Psoas muscle (tissue), 8 donors: Measurements from ENCODE around the gene ERO1B. TPM values are rescaled to one million over a fixed set of nuclear protein-coding genes. Genes with fewer than 3 reads are reported as not detected.
A peak's percentile ranks its signal among the peaks of the same experiment; 100 is the strongest.

ENCODE experiments used
- ATAC-seq, 4 donors: fragments of 200-7000 bp; cut with Tn5 transposase; one replicate each; pipeline ENCODE4 v1.9.1; 2020; ENCODE audit warnings: moderate library complexity in 3 of 4, mild to moderate bottlenecking in 2 of 4
- DNase-seq, 2 donors: peaks; one replicate each; pipeline ENCODE4 v3.0.0-alpha.2; 2020
- H3K27ac ChIP-seq: fragments of 200-600 bp; one replicate; pipeline ENCODE4 v1.8.0; 2022
- H3K27me3 ChIP-seq, 3 donors: fragments of 200-600 bp in 1 of 3; one replicate each; pipeline versions ENCODE4 v1.6.1 to v1.8.0; 2013 to 2022; ENCODE audit warnings: low read length in 2 of 3, mild to moderate bottlenecking in 2 of 3, moderate library complexity in 1 of 3; ENCODE audit not compliant: insufficient read depth in 3 of 3
- H3K36me3 ChIP-seq, 2 donors: fragments of 200-600 bp in 1 of 2; one replicate each; pipeline versions ENCODE4 v1.6.1 to v1.8.0; 2013 to 2022; ENCODE audit warnings: low read depth in 1 of 2, mild to moderate bottlenecking in 1 of 2, moderate library complexity in 1 of 2; ENCODE audit not compliant: insufficient read depth in 1 of 2
- H3K4me1 ChIP-seq: fragments of 200-600 bp; one replicate; pipeline ENCODE4 v1.8.0; 2022
- H3K4me3 ChIP-seq: fragments of 200-600 bp; one replicate; pipeline ENCODE4 v1.8.0; 2022; ENCODE audit warnings: mild to moderate bottlenecking
- H3K9me3 ChIP-seq: fragments of 200-600 bp; one replicate; pipeline ENCODE4 v1.8.0; 2022
- CTCF ChIP-seq: fragments of 200-600 bp; IDR thresholded peaks from one replicate; pipeline ENCODE4 v1.8.0; 2022; ENCODE audit warnings: antibody characterized with exemption
- WGBS, 3 donors: extraction: QIAGEN DNeasy Blood & Tissue Kit; methylation state at CpG; one replicate each; pipeline versions ENCODE4 v1.1.6 to v1.1.7; 2013; 5-methylcytosine and 5-hydroxymethylcytosine counted together
- intact Hi-C, 2 donors: fragments of 100-400 bp; cut with DNase I; formaldehyde crosslinking; loops; one replicate each; pipeline versions ENCODE4 v1.11.0 to v1.14.2; 2022
- polyA plus RNA-seq, 3 donors: library from polyadenylated mRNA; stranded (reverse); fragments of 200-250 nt; gene quantifications; one replicate each; pipeline ENCODE4 v1.2.3, GENCODE V29; 2013
- total RNA-seq, 4 donors: library from RNA; stranded (reverse); fragmentation: NEBNext Ultra II Directional in 2 of 4; extraction: Animal tissue kit (Norgen Biotek cat#: 25700) in 2 of 4; gene quantifications; one replicate each; pipeline versions ENCODE4 v1.2.1 to v1.2.4, GENCODE V29; 2021 to 2023
- donor health status: healthy with polysubstance abuse.
- donor health status: DM: no; HTN: no; CAD: no; lungs with moderate emphysema.
- donor health status: Bipolar disorder and iron deficiency.
- donor health status: healthy.
- donor health status: DM: yes; HTN: yes; CAD: no.
- donor health status: DM: no; HTN: no; CAD: no.
- donor health status: DM: no; HTN: no; CAD: no.
- donor health status: DM: yes; HTN: yes; CAD: no.

Gene ERO1B
- total and polyA plus RNA-seq, 7 donors = 1.3 to 6.0 (median 2.6) TPM

- intact Hi-C loops = no loop called here
- H3K4me1 ChIP-seq = no peaks in the 10 kb centered on the region
- no peak overlapping the region for H3K27ac ChIP-seq
- H3K4me3 ChIP-seq = no peak overlapping the region
- no peaks in the 10 kb centered on the region for H3K9me3 ChIP-seq
- no peaks in the 10 kb centered on the region for H3K36me3 ChIP-seq
- DNase-seq (no peak), ATAC-seq (no peak)
- no peaks in the 10 kb centered on the region for H3K27me3 ChIP-seq
- TF ChIP-seq CTCF = no peak
Measured at GRCh38 chr1:236209713-236210112, 72.0 kb downstream of the ERO1B start.

- Histone ChIP-seq H3K27me3 (no peaks in the 10 kb centered on the region), H3K9me3 (no peaks in the 10 kb centered on the region), H3K4me3 (no peak overlapping the region), H3K36me3 (no peaks in the 10 kb centered on the region), H3K27ac (no peak overlapping the region), H3K4me1 (no peaks in the 10 kb centered on the region)
- ATAC-seq (no peak), DNase-seq (no peak)
- WGBS, 3 donors = 54 to 69% (median 59%) methylated on average over 2 of the region's 2 CpGs
- intact Hi-C loops = no loop called here
- TF ChIP-seq CTCF = no peak
Measured at GRCh38 chr1:236209185-236209584, 72.6 kb downstream of the ERO1B start.

GRCh38 chr1:236207569-236207968 lies 74.2 kb downstream of the ERO1B start:
- H3K9me3 ChIP-seq = no peaks in the 10 kb centered on the region
- no peaks in the 10 kb centered on the region for H3K4me1 ChIP-seq
- no peaks in the 10 kb centered on the region for H3K27me3 ChIP-seq
- ATAC-seq (no peak), DNase-seq (no peak)
- no peak overlapping the region for H3K4me3 ChIP-seq
- TF ChIP-seq CTCF = no peak
- intact Hi-C loops = no loop called here
- H3K36me3 ChIP-seq = no peaks in the 10 kb centered on the region
- no peak overlapping the region for H3K27ac ChIP-seq
- 91 to 94% (median 93%) methylated on average over 4 of the region's 4 CpGs for WGBS, 3 donors

GRCh38 chr1:236207121-236207520 lies 74.6 kb downstream of the ERO1B start:
- Histone ChIP-seq H3K36me3 (no peaks in the 10 kb centered on the region), H3K4me1 (no peaks in the 10 kb centered on the region), H3K27me3 (no peaks in the 10 kb centered on the region), H3K9me3 (no peaks in the 10 kb centered on the region), H3K27ac (no peak overlapping the region), H3K4me3 (no peak overlapping the region)
- TF ChIP-seq CTCF = no peak
- intact Hi-C loops = no loop called here
- no peak for ATAC-seq
- 55 to 58% (median 55%) methylated on average over 5 of the region's 5 CpGs for WGBS, 3 donors
- no peak for DNase-seq

- DNase-seq = peak in 1 of 2 donors; percentile 16
- ATAC-seq = peak; percentile 34 to 61 (median 54)
- Histone ChIP-seq H3K27ac (no peak overlapping the region), H3K4me3 (no peak overlapping the region), H3K9me3 (peaks cover 3% of the 10 kb centered on the region), H3K4me1 (no peaks in the 10 kb centered on the region), H3K27me3 (no peaks in the 10 kb centered on the region), H3K36me3 (no peaks in the 10 kb centered on the region)
- intact Hi-C loops = no loop called here
- TF ChIP-seq CTCF = no peak
- WGBS, 3 donors = 41 to 48% (median 45%) methylated on average over 4 of the region's 4 CpGs
Measured at GRCh38 chr1:236206548-236206947, 75.2 kb downstream of the ERO1B start.
